HepG2 (cell line): ENCODE data around the gene NEK7. TPM values are rescaled to one million over a fixed set of nuclear protein-coding genes. Genes with fewer than 3 reads are reported as not detected.

Experiments
- ATAC-seq: fragments of 200-7000 bp; cut with Tn5 transposase; 3 replicates; pipeline ENCODE4 v1.9.1; 2020; ENCODE audit warnings: mild to moderate bottlenecking, moderate library complexity
- BruUV-seq: library from RNA; stranded (reverse); fragments of 400-500 nt; replicated peaks from 2 replicates; lab custom pipeline; 2021; lab: Mats Ljungman, UMichigan
- CTCF ChIA-PET: fragments of 300-600 bp; formaldehyde crosslinking; extraction: SDS; loops from one replicate; lab custom pipeline; 2021; ENCODE audit warnings: low total read pairs, inconsistent platforms, low intra/inter-chr PET ratio; lab: Yijun Ruan, JAX
- POLR2A ChIA-PET: fragments of 350-600 bp; sonication (Branson Sonifier 250); formaldehyde crosslinking; loops from one replicate; lab custom pipeline; 2020; ENCODE audit warnings: antibody characterized with exemption, inconsistent platforms; lab: Yijun Ruan, JAX
- DNase-seq: peaks from one replicate; pipeline ENCODE4 v3.0.0-alpha.2; 2015; ENCODE audit warnings: low spot score
- FAIRE-seq: peaks from 3 replicates; lab custom pipeline; 2011; peaks lifted over from hg19 to GRCh38; lab: Jason Lieb, UNC
- H2AFZ ChIP-seq: one replicate; pipeline ENCODE4 v1.6.1; 2011; ENCODE audit warnings: low read length, inconsistent platforms
- H3K27ac ChIP-seq: fragments of 300-600 bp; 3 replicates; pipeline ENCODE4 v1.8.0; 2011; ENCODE audit warnings: mixed run types, mild to moderate bottlenecking, mixed read lengths, low read length, inconsistent platforms; ENCODE audit not compliant: insufficient read depth; ENCODE audit errors: extremely low read length
- H3K27me3 ChIP-seq, 2 experiments: fragments of 200-600 bp in 1 of 2; 2 replicates in 1 of 2; 3 replicates in 1 of 2; pipeline versions ENCODE4 v1.6.0 to v1.8.0; 2011; ENCODE audit warnings: low read length in 2 of 2, mild to moderate bottlenecking in 2 of 2, moderate library complexity in 2 of 2, inconsistent platforms in 1 of 2; ENCODE audit not compliant: insufficient read depth in 2 of 2, control insufficient read depth in 1 of 2
- H3K36me3 ChIP-seq, 2 experiments: fragments of 200-600 bp in 1 of 2; replicated peaks in 1 of 2; 2 replicates in 1 of 2; 3 replicates in 1 of 2; pipeline versions ENCODE4 v1.5.1 to v1.8.0; 2011; ENCODE audit warnings: low read length in 2 of 2, inconsistent platforms in 1 of 2; ENCODE audit not compliant: insufficient read depth in 2 of 2, control insufficient read depth in 1 of 2
- H3K4me1 ChIP-seq: 2 replicates; pipeline ENCODE4 v1.5.1; 2012; ENCODE audit warnings: low read length, inconsistent platforms; ENCODE audit not compliant: insufficient read depth
- H3K4me2 ChIP-seq: 2 replicates; pipeline ENCODE4 v1.6.0; 2011; ENCODE audit warnings: low read depth, low read length, inconsistent platforms
- H3K4me3 ChIP-seq, 3 experiments: fragments of 200-600 bp in 1 of 3; sonication (generic), shearing (Covaris generic) in 1 of 3; replicated peaks in 1 of 3; 2 replicates each; pipeline ENCODE4 v1.5.1; 2011 to 2016; ENCODE audit warnings: low read length in 3 of 3, inconsistent platforms in 2 of 3, low read depth in 2 of 3, mild to moderate bottlenecking in 2 of 3, control low read depth in 1 of 3, mixed read lengths in 1 of 3; ENCODE audit not compliant: insufficient read depth in 1 of 3
- H3K79me2 ChIP-seq: one replicate; pipeline ENCODE4 v1.6.1; 2011; ENCODE audit warnings: low read length, inconsistent platforms; ENCODE audit not compliant: insufficient read depth
- H3K9ac ChIP-seq: 2 replicates; pipeline ENCODE4 v1.6.0; 2011; ENCODE audit warnings: mild to moderate bottlenecking, low read depth, low read length, inconsistent platforms; ENCODE audit not compliant: insufficient read depth
- H3K9me3 ChIP-seq: 2 replicates; pipeline ENCODE4 v1.5.1; 2012; ENCODE audit warnings: mild to moderate bottlenecking, low read length
- H4K20me1 ChIP-seq: 2 replicates; pipeline ENCODE4 v1.6.0; 2011; ENCODE audit warnings: inconsistent platforms, mild to moderate bottlenecking, low read length, moderate library complexity; ENCODE audit not compliant: insufficient read depth
- GATAD1 ChIP-seq: IDR thresholded peaks from 2 replicates; pipeline ENCODE4 v1.6.1; 2016; ENCODE audit warnings: missing genetic modification reagents, missing compliant biosample characterization
- KLF11 ChIP-seq: IDR thresholded peaks from 2 replicates; pipeline ENCODE4 v1.6.1; 2016; ENCODE audit warnings: missing compliant biosample characterization
- POLR2A ChIP-seq, 2 experiments: IDR thresholded peaks; 2 replicates each; pipeline ENCODE4 v1.6.1; 2011; ENCODE audit warnings: low read depth in 2 of 2, low read length in 2 of 2, mild to moderate bottlenecking in 1 of 2, moderate library complexity in 1 of 2; ENCODE audit not compliant: insufficient read depth in 1 of 2
- ZNF629 ChIP-seq: sonication (generic); formaldehyde crosslinking; conservative IDR thresholded peaks from 2 replicates; pipeline ENCODE4 v1.5.0; 2020; ENCODE audit warnings: missing genetic modification reagents
- ZNF816 ChIP-seq: sonication (generic); formaldehyde crosslinking; IDR thresholded peaks from 2 replicates; pipeline ENCODE4 v1.8.0; 2022; ENCODE audit warnings: missing genetic modification reagents, mild to moderate bottlenecking, borderline replicate concordance
- WGBS: methylation state at CpG from one replicate; pipeline ENCODE4 v1.1.6; 2017; ENCODE audit warnings: low lambda C conversion rate; 5-methylcytosine and 5-hydroxymethylcytosine counted together
- in situ Hi-C: cut with HindIII; loops from 2 replicates; pipeline ENCODE4 v1.10.0; 2017; ENCODE audit warnings: low pct_unique_long_range_greater_than_20kb; ENCODE audit not compliant: extremely low pct_ligation_motif_present
- intact Hi-C: fragments of 100-400 bp; cut with micrococcal nuclease; formaldehyde crosslinking; loops from one replicate; pipeline ENCODE4 v1.10.0; 2022; ENCODE audit not compliant: unreplicated experiment
- polyA plus RNA-seq, 8 experiments: library from polyadenylated mRNA; depleted of rRNA in 3 of 8; stranded (reverse) in 7 of 8; unstranded in 1 of 8; fragments of >200 nt; fragmentation: Illumina TruSeq in 4 of 8; extraction: Trizol in 4 of 8; gene quantifications; 2 replicates each; pipeline versions ENCODE4 v1.2.1 to v1.2.3, GENCODE V29; 2011 to 2016; ENCODE audit warnings: low read depth in 4 of 8, missing spikeins in 1 of 8, mixed read lengths in 1 of 8; ENCODE audit not compliant: insufficient read depth in 1 of 8
- total RNA-seq, 5 experiments: library from RNA; depleted of rRNA; stranded (reverse); fragments of >200 nt; fragmentation: Illumina TruSeq; extraction: Trizol; gene quantifications; 2 replicates each; pipeline ENCODE4 v1.2.3, GENCODE V29; 2016; ENCODE audit warnings: low read depth in 1 of 5
- TF ChIP-seq, protein P1 (sequence below): sonication (generic); formaldehyde crosslinking; IDR thresholded peaks from 2 replicates; pipeline ENCODE4 v1.5.0; 2020; ENCODE audit warnings: missing genetic modification reagents
- TF ChIP-seq, protein P2 (sequence below): IDR thresholded peaks from 2 replicates; pipeline ENCODE4 v1.6.1; 2016
- TF ChIP-seq, protein P3 (sequence below): sonication (generic); formaldehyde crosslinking; IDR thresholded peaks from 2 replicates; pipeline ENCODE4 v1.9.0; 2021; ENCODE audit warnings: mild to moderate bottlenecking, missing genetic modification reagents
- TF ChIP-seq, protein P4 (sequence below): IDR thresholded peaks from 2 replicates; pipeline ENCODE4 v1.6.1; 2012; ENCODE audit warnings: low read length, improper control_type of control experiment

The NEK7 gene
- total and polyA plus RNA-seq, 2 of the 13 experiments (the other 11 are each of a cell fraction or from before 2014, with no cell fraction given), result 18.1 to 19.2 TPM

DNA sequence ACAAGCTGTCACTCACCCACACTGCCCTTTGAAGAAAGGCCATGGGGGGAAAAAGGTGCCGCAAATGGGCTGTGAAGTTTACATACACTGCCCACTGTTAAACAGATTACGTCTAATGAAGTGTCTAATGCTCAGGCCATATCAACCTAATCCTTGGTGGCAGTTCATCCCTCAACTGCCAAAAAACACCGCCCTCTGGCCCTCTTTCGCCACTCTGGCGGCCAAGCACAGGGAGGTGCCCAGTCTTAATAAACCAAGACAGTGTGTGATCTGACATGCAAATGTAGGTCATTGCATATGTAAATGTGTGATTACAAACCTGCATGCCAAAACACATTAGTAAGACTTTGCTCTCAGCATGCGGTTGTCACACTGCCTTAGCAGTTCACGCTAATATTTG lies 89.5 kb downstream of the NEK7 start:
- DNase-seq (no peak), ATAC-seq (no peak), FAIRE-seq (no peak)
- no TSS peak for BruUV-seq
- Histone ChIP-seq H2AFZ (no peak overlapping the region), H3K9ac (no peak overlapping the region), H4K20me1 (no peaks in the 10 kb centered on the region), H3K27me3 (no peaks in the 10 kb centered on the region), H3K36me3 (no peaks in the 10 kb centered on the region), H3K4me1 (no peaks in the 10 kb centered on the region), H3K27ac (no peak overlapping the region), H3K79me2 (no peaks in the 10 kb centered on the region), H3K9me3 (no peaks in the 10 kb centered on the region), H3K4me2 (no peak overlapping the region), H3K4me3 (no peak overlapping the region)
- POLR2A ChIA-PET, result no interaction called here
- TF ChIP-seq, protein P1, sequence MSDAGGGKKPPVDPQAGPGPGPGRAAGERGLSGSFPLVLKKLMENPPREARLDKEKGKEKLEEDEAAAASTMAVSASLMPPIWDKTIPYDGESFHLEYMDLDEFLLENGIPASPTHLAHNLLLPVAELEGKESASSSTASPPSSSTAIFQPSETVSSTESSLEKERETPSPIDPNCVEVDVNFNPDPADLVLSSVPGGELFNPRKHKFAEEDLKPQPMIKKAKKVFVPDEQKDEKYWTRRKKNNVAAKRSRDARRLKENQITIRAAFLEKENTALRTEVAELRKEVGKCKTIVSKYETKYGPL (CRISPR knock-in tag), result no peak
- TF ChIP-seq, protein P2, sequence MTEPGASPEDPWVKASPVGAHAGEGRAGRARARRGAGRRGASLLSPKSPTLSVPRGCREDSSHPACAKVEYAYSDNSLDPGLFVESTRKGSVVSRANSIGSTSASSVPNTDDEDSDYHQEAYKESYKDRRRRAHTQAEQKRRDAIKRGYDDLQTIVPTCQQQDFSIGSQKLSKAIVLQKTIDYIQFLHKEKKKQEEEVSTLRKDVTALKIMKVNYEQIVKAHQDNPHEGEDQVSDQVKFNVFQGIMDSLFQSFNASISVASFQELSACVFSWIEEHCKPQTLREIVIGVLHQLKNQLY (CRISPR knock-in tag), result no peak
- TF ChIP-seq POLR2A (IDR thresholded peaks at IDR 0.05; ENCODE audit: insufficient read depth in 1 of 2, low read depth in 2 of 2, low read length in 2 of 2) (no peak), KLF11 (CRISPR knock-in tag) (no peak), GATAD1 (no peak), ZNF629 (CRISPR knock-in tag) (no peak), ZNF816 (no peak)
- CTCF ChIA-PET, result no interaction called here
- in situ Hi-C loops (no loop called here), intact Hi-C loops (no loop called here)
- 97% methylated on average over 6 of the region's 7 CpGs for WGBS

DNA sequence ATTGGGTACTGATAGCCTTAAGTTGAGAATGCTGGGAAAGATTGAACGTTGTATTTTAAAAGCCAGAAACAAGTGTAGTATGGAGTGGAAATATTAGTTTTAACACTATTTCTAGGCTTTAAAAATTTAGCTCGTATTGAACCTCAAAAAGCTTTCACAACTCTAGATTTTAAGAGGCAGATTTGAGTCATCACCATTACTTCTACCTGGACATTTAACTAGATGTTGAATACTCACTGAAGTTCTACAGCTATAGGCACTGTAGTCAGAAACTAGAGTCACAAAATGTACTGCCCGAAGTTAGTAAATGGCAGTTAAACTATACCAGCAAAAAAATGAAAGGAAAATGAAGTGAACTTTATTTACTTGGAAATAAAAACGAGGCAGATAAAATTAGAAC lies 96.5 kb downstream of the NEK7 start:
- Histone ChIP-seq H3K27ac (no peak overlapping the region), H3K79me2 (no peaks in the 10 kb centered on the region), H3K4me2 (no peak overlapping the region), H3K4me3 (no peak overlapping the region), H3K4me1 (no peaks in the 10 kb centered on the region), H3K9ac (no peak overlapping the region), H4K20me1 (no peaks in the 10 kb centered on the region), H3K9me3 (no peaks in the 10 kb centered on the region), H2AFZ (no peak overlapping the region), H3K36me3 (no peaks in the 10 kb centered on the region), H3K27me3 (no peaks in the 10 kb centered on the region)
- intact Hi-C loops, result no loop called here
- FAIRE-seq (no peak), ATAC-seq (no peak), DNase-seq (no peak)
- ChIA-PET POLR2A (no interaction called here), CTCF (no interaction called here)
- WGBS, result 95% methylated on average over 4 of the region's 4 CpGs
- BruUV-seq, result no TSS peak
- in situ Hi-C loops, result no loop called here
- TF ChIP-seq, protein P3, sequence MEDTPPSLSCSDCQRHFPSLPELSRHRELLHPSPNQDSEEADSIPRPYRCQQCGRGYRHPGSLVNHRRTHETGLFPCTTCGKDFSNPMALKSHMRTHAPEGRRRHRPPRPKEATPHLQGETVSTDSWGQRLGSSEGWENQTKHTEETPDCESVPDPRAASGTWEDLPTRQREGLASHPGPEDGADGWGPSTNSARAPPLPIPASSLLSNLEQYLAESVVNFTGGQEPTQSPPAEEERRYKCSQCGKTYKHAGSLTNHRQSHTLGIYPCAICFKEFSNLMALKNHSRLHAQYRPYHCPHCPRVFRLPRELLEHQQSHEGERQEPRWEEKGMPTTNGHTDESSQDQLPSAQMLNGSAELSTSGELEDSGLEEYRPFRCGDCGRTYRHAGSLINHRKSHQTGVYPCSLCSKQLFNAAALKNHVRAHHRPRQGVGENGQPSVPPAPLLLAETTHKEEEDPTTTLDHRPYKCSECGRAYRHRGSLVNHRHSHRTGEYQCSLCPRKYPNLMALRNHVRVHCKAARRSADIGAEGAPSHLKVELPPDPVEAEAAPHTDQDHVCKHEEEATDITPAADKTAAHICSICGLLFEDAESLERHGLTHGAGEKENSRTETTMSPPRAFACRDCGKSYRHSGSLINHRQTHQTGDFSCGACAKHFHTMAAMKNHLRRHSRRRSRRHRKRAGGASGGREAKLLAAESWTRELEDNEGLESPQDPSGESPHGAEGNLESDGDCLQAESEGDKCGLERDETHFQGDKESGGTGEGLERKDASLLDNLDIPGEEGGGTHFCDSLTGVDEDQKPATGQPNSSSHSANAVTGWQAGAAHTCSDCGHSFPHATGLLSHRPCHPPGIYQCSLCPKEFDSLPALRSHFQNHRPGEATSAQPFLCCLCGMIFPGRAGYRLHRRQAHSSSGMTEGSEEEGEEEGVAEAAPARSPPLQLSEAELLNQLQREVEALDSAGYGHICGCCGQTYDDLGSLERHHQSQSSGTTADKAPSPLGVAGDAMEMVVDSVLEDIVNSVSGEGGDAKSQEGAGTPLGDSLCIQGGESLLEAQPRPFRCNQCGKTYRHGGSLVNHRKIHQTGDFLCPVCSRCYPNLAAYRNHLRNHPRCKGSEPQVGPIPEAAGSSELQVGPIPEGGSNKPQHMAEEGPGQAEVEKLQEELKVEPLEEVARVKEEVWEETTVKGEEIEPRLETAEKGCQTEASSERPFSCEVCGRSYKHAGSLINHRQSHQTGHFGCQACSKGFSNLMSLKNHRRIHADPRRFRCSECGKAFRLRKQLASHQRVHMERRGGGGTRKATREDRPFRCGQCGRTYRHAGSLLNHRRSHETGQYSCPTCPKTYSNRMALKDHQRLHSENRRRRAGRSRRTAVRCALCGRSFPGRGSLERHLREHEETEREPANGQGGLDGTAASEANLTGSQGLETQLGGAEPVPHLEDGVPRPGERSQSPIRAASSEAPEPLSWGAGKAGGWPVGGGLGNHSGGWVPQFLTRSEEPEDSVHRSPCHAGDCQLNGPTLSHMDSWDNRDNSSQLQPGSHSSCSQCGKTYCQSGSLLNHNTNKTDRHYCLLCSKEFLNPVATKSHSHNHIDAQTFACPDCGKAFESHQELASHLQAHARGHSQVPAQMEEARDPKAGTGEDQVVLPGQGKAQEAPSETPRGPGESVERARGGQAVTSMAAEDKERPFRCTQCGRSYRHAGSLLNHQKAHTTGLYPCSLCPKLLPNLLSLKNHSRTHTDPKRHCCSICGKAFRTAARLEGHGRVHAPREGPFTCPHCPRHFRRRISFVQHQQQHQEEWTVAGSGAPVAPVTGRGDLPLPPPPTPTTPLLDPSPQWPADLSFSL (CRISPR knock-in tag), result no peak
- TF ChIP-seq, protein P4, sequence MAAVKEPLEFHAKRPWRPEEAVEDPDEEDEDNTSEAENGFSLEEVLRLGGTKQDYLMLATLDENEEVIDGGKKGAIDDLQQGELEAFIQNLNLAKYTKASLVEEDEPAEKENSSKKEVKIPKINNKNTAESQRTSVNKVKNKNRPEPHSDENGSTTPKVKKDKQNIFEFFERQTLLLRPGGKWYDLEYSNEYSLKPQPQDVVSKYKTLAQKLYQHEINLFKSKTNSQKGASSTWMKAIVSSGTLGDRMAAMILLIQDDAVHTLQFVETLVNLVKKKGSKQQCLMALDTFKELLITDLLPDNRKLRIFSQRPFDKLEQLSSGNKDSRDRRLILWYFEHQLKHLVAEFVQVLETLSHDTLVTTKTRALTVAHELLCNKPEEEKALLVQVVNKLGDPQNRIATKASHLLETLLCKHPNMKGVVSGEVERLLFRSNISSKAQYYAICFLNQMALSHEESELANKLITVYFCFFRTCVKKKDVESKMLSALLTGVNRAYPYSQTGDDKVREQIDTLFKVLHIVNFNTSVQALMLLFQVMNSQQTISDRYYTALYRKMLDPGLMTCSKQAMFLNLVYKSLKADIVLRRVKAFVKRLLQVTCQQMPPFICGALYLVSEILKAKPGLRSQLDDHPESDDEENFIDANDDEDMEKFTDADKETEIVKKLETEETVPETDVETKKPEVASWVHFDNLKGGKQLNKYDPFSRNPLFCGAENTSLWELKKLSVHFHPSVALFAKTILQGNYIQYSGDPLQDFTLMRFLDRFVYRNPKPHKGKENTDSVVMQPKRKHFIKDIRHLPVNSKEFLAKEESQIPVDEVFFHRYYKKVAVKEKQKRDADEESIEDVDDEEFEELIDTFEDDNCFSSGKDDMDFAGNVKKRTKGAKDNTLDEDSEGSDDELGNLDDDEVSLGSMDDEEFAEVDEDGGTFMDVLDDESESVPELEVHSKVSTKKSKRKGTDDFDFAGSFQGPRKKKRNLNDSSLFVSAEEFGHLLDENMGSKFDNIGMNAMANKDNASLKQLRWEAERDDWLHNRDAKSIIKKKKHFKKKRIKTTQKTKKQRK, result no peak
